ENCODE data around the gene CRNN. TPM values are rescaled to one million over a fixed set of nuclear protein-coding genes. Genes with fewer than 3 reads are reported as not detected.

CRNN gene
- total RNA-seq, 1 experiment from 2014 or later, result not detected

GRCh38 chr1:152392909-152393308 lies 21.2 kb downstream of the CRNN start:
- H3K79me2 ChIP-seq (ENCODE audit: low read length), result no peaks in the 10 kb centered on the region
- H3K27ac ChIP-seq (ENCODE audit: low read length), result no peak overlapping the region
- no peaks in the 10 kb centered on the region for H3K36me3 ChIP-seq (ENCODE audit: low read depth, low read length)
- no peak overlapping the region for H3K4me3 ChIP-seq (ENCODE audit: low read length)
- CTCF ChIA-PET, result interaction anchor here (1.4 kb wide), 1 partner anchor 66 kb away, joined by 3 read pairs; no protein-coding TSS in a partner anchor
- no peaks in the 10 kb centered on the region for H4K20me1 ChIP-seq (ENCODE audit: low read length)
- peak; percentile 41 for DNase-seq
- no TSS peak for BruUV-seq (replicated peaks)
- H3K27me3 ChIP-seq (ENCODE audit: low read length), result peaks cover 30% of the 10 kb centered on the region
- H3K9ac ChIP-seq (ENCODE audit: low read length), result no peak overlapping the region
- POLR2A ChIA-PET (ENCODE audit: unreplicated experiment), result no interaction called here
- H3K9me3 ChIP-seq (ENCODE audit: low read length), result no peaks in the 10 kb centered on the region
- H3F3A ChIP-seq (ENCODE audit: low read length, unreplicated experiment), result no peaks in the 10 kb centered on the region
- intact Hi-C loops (cut with micrococcal nuclease), result no loop called here
- no peak for TF ChIP-seq CTCF (conservative IDR thresholded peaks at IDR 0.05; ENCODE audit: low read depth, low read length)
- no peak for TF ChIP-seq EZH2 (IDR thresholded peaks at IDR 0.05; ENCODE audit: low read length, unreplicated experiment)
- TF ChIP-seq EZH2phosphoT487 (IDR thresholded peaks at IDR 0.05; ENCODE audit: borderline replicate concordance, low read length), result no peak
- no peak overlapping the region for H2AFZ ChIP-seq (ENCODE audit: low read length)
- no peak; the same call in 1 of the 2 replicates for ATAC-seq
- no peak overlapping the region for H3K4me2 ChIP-seq (ENCODE audit: low read length)
- no peaks in the 10 kb centered on the region for H3K9me2 ChIP-seq (replicated peaks; ENCODE audit: low read length)
- H3K4me1 ChIP-seq (ENCODE audit: insufficient read depth, low read length), result no peaks in the 10 kb centered on the region

GRCh38 chr1:152388889-152389288 lies 25.2 kb downstream of the CRNN start:
- Histone ChIP-seq H3K27ac (ENCODE audit: low read length) (no peak overlapping the region), H4K20me1 (ENCODE audit: low read length) (no peaks in the 10 kb centered on the region), H3K9ac (ENCODE audit: low read length) (no peak overlapping the region), H3K9me2 (replicated peaks; ENCODE audit: low read length) (no peaks in the 10 kb centered on the region), H3K27me3 (ENCODE audit: low read length) (peaks cover 38% of the 10 kb centered on the region), H3K36me3 (ENCODE audit: low read depth, low read length) (no peaks in the 10 kb centered on the region), H3K4me3 (ENCODE audit: low read length) (no peak overlapping the region), H3K4me1 (ENCODE audit: insufficient read depth, low read length) (no peaks in the 10 kb centered on the region), H3K4me2 (ENCODE audit: low read length) (no peak overlapping the region), H3K79me2 (ENCODE audit: low read length) (no peaks in the 10 kb centered on the region), H3K9me3 (ENCODE audit: low read length) (no peaks in the 10 kb centered on the region), H2AFZ (ENCODE audit: low read length) (no peak overlapping the region), H3F3A (ENCODE audit: low read length, unreplicated experiment) (no peaks in the 10 kb centered on the region)
- TF ChIP-seq EZH2 (IDR thresholded peaks at IDR 0.05; ENCODE audit: low read length, unreplicated experiment) (no peak), CTCF (conservative IDR thresholded peaks at IDR 0.05; ENCODE audit: low read depth, low read length) (no peak), EZH2phosphoT487 (IDR thresholded peaks at IDR 0.05; ENCODE audit: borderline replicate concordance, low read length) (no peak)
- no TSS peak for BruUV-seq (replicated peaks)
- ChIA-PET POLR2A (ENCODE audit: unreplicated experiment) (no interaction called here), CTCF (no interaction called here)
- ATAC-seq (no peak), DNase-seq (no peak)
- intact Hi-C loops (cut with micrococcal nuclease), result no loop called here

GRCh38 chr1:152386940-152387339 lies 27.1 kb downstream of the CRNN start:
- Histone ChIP-seq H3K4me1 (ENCODE audit: insufficient read depth, low read length) (no peaks in the 10 kb centered on the region), H3K9ac (ENCODE audit: low read length) (no peak overlapping the region), H3K79me2 (ENCODE audit: low read length) (no peaks in the 10 kb centered on the region), H2AFZ (ENCODE audit: low read length) (no peak overlapping the region), H3K4me3 (ENCODE audit: low read length) (no peak overlapping the region), H3K27ac (ENCODE audit: low read length) (no peak overlapping the region), H3K9me2 (replicated peaks; ENCODE audit: low read length) (no peaks in the 10 kb centered on the region), H3F3A (ENCODE audit: low read length, unreplicated experiment) (no peaks in the 10 kb centered on the region), H3K4me2 (ENCODE audit: low read length) (no peak overlapping the region), H3K36me3 (ENCODE audit: low read depth, low read length) (no peaks in the 10 kb centered on the region), H3K27me3 (ENCODE audit: low read length) (peaks cover 51% of the 10 kb centered on the region), H3K9me3 (ENCODE audit: low read length) (no peaks in the 10 kb centered on the region), H4K20me1 (ENCODE audit: low read length) (no peaks in the 10 kb centered on the region)
- TF ChIP-seq CTCF (conservative IDR thresholded peaks at IDR 0.05; ENCODE audit: low read depth, low read length), result no peak
- TF ChIP-seq EZH2phosphoT487 (IDR thresholded peaks at IDR 0.05; ENCODE audit: borderline replicate concordance, low read length), result no peak
- TF ChIP-seq EZH2 (IDR thresholded peaks at IDR 0.05; ENCODE audit: low read length, unreplicated experiment), result no peak
- ChIA-PET POLR2A (ENCODE audit: unreplicated experiment) (no interaction called here), CTCF (no interaction called here)
- DNase-seq (no peak), ATAC-seq (no peak)
- intact Hi-C loops (cut with micrococcal nuclease), result no loop called here
- no TSS peak for BruUV-seq (replicated peaks)
